ENCODE results near the gene ETV6.

Gene ETV6

DNA sequence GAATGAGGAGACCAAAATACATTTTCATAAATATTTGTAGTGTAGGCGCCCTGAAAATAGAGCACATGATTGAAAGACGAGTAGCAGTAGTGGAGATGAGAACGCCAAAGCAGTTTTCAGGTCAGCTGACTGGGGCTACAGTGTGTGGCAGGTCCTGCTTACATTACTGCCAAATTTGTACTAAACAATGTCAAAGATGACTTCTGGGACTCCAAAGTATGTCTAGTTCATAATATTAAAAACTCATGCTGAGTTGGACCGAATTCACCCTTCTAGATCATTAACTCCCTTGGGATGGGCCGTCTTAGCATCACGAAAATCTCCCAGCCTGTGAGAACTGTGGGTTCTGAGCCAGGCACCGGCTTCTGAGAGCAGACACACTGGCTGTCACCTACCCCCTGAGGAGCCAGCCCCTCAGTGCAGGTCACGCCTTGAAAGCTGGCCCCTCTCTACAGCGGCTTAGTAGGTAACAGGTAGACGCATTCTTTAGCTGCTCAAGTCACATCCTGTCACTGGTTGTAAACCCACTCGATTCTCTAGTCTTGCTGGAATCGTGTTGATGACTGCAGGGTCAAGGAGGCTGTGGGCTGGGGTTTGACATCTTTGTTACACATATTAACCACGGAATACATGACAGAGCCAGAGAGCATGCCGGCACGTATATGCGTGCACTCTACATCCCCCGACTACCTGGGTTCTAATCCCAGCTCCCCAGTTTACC, 210.4 kb downstream of the ETV6 start:
- no peak for DNase-seq

DNA sequence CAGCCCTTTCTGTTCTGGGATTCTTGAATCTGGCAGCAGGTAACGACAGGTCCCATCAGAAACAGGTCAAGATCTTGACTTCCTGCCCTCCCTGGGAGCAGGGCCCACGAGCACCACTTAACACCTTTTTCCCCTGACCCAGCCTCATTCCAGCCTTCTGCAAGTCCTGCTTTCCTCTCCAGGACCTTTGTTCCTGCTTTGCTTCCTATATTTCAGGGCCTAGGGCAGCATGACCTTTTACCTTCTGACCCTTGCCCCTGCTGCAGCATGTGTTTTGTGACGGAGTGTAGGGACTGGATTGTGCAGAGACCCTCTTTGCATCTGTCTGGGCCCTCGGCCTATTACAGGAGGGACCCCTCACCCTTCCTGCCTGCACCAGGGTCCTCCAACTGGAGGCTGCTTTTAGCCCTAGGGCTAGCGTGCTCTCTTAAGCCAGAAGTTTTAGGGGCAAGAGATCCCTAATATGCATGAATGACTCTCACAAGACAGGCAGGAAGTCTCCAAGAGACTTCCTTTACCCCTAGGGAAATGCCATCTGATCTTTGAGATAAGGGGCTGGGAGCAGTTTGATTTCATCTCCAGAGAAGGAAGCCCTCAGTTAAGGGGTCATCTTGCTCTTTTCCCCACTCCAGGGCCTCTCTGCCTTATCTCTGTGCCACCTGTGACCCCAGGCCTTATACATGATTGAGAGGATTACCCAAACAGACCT, 211.8 kb downstream of the ETV6 start:
- DNase-seq: no peak

DNA sequence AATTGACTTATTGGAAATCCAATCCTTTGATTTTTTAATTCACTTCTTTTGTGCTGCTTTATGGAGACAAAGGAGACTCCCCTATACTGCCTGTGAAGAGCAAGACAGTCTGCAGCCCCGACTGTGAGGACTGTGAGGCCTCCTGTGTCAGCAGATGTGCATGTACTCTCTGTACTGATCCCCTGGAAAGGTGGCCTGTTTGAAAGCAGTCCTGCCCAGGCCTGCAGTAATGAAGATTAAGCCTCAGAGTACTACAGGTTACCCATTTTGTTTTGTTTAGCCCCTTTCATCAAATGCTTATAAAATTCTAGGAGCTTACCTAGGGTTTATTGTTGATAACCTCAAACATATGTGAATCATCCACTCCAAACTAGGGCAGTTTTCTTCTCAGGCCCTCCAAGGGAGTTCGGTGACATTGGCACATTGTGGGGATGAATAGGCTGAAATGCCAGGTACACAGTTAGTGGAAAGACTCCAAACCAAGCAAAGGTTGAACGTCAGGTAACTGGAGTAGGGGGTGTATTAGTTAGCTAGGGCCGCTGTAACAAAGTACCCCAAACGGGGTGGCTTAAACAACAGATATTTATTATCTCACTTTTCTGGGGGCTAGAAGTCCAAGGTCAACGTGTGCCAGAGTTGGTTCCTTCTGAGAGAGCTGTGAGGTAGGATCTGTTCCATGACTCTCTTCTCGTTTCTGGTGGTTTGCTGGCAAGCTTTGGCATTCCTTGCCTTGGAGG, 212.6 kb downstream of the ETV6 start:
- no peak for DNase-seq

DNA sequence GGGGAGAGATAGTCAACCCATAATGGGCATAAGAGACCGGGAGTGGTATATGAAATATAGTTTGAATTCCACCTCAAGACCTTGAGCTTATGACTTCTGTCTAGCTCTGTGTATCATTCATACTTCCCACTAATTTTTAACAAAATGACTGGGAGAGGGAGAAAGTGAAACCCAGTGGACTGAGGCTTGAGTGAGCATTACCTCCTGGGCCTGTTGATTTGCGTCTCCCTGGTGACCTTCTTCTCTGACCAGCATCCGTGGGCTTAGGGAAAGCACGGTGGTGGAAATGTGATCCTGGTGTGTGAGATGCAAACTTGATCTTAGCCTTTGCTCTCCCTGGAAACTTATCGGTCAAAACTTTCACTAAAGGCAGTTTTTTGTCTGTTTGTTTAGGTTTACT, 213.3 kb downstream of the ETV6 start:
- DNase-seq: no peak

DNA sequence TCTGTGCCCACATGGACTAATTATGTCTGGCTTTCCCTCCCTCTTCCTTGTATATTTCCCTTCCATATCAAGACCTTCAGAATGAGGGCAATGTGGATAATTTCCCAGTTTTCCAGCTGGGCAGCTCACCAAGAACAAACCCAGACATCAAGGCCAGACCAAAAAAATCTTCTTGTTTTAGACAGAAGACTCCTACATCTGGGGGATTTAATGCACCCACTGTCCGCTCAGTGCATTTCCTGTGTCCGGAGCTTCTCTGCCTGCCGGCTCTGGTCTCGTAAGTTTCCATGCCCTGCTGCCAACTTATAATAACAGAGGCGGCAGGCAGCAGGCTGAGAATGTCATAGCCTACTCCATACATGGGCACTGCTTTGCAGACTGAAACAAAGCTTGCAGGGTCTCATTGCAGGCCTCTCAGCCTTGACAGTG, 214.0 kb downstream of the ETV6 start:
- no peak for DNase-seq

DNA sequence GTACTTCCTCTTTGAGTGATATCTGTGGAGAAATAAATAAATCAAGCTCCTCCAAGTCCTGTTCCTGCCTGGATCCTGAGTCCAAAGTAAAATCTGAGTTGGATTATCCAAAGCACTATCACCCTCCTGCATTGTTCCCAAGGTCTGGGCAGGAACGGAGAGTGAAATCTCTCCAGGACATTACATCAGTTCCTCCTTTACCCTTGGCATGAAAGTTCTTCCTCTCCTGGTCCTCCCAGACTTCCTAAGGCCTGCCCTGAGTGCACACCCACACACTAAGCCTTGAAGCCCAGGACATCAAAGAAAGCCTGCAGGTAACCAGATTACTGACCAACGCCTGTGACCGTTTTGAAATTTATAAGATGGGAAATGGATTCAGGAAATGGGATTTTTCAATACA, 214.5 kb downstream of the ETV6 start:
- DNase-seq: no peak

DNA sequence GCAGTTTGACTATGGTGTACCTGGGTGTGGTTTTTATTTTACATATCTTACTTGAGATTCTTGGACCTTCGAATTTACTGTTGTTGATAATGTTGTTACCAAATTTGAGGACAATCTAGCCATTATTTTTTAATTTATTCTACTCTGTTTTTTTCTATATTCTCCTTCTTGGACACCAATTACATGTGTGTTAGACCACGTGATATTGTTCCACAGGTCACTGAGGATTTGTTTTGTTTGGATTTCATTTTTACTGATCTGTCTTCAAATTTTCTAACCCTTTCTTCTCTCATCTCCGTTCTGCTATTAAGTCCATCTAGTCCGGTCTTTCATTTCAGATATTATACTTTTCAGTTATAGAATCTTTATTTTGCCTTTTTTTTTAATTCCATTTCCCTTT, 216.3 kb downstream of the ETV6 start:
- DNase-seq: no peak

DNA sequence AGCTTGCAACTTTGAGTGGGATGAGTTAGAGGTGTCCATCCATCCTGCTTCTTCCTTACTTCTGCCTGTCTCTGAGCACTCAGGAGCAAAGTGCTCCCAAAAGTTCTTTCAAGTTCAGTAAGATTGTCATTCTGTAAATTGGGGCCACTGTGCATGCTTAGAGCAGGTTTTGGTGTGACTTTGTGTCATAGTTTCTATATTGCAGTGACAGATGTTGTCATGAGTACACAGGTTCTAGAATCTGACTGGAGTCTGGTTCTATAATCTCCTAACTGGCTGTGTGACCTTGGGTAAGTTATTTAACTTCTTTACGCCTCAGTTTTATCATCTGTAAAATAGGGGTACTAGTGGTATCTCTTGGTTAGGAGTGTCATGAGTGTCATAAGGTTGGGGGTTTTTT, 218.6 kb downstream of the ETV6 start:
- DNase-seq: no peak

DNA sequence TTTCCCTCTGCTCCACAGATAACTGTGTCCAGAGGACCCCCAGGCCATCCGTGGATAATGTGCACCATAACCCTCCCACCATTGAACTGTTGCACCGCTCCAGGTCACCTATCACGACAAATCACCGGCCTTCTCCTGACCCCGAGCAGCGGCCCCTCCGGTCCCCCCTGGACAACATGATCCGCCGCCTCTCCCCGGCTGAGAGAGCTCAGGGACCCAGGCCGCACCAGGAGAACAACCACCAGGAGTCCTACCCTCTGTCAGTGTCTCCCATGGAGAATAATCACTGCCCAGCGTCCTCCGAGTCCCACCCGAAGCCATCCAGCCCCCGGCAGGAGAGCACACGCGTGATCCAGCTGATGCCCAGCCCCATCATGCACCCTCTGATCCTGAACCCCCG, 219.9 kb downstream of the ETV6 start:
- no peak for DNase-seq

DNA sequence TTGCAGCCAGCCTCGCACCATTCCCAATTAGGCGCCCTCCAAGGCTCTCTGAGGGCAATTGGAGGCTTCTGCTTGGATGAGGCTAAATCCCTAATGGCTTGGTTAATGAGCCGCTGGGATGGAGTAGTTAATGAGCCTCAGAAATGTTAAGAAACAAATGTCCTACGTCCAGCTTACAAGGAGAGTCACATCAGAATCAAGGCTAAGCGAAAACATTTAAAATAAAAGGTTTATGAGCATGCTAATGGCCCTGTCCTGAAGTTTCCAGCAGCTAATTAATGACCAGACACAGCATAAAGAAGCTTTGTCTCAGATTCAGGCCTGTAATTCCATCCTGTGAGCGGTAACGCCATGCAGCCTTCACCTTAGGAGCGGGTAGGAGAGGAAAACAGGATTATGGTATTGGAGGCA, 220.6 kb downstream of the ETV6 start:
- no peak for DNase-seq

DNA sequence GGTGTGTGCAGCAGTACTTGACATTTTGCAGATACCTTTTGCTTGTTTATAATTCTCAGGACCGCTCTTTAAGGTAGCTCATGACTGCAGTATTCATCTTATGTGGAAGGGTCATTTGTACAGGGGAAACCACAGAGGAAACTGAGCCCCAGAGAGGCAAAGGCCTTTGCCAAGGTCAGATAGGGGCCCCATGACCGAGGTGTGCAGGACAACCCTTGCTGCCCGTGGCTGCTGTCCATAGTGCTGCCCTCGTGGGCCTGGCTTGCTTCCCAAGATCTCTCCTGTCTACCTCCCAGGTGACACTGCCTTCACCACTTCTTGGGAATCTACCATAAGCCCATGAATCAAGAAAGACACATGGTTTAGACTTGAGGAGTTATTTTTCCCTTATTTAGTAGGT, 222.6 kb downstream of the ETV6 start:
- DNase-seq: no peak

DNA sequence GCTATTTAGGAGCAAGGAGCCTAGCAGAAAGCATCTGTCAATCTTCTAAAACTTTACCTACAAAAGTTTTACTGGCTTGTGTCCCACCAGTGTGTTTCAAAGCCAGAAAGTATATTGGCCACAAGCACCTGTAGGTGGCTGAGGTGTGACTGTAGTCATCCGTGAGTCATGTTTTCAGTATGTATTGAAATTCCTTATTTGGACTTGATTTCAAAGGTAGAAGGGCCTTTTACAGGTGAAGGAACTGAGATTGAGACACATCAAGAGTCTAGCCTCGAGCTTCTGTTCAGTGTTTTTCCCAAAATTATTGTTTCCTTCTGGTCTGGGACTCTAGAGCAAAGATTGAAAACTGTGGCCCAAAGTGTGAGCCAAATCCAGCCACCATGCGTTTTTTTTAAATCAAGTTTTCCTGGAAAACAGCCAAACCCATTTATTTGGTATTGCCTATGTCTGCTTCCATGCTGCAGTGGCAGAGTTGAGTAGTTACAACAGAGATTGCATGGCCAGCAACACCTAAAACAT, 226.0 kb downstream of the ETV6 start:
- no peak for DNase-seq

DNA sequence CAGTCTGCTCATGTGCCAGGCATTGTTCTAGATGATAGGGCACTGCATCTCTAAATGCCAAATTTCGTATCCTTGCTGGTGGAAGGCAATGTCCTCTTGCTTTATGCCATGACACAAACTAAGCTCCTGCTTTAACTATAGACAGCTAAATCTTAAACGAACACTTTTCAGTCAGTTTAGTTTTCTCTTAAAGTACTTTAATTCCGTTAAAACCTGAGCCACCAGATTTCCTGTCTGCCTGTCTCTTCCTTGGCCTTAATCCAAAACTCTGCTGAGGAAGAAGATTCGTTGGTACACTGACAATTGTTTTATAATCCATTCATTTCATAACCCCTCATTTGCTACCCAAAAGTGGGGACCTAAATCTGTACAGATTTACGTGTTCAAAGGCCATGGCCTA, 226.8 kb downstream of the ETV6 start:
- no peak for DNase-seq

DNA sequence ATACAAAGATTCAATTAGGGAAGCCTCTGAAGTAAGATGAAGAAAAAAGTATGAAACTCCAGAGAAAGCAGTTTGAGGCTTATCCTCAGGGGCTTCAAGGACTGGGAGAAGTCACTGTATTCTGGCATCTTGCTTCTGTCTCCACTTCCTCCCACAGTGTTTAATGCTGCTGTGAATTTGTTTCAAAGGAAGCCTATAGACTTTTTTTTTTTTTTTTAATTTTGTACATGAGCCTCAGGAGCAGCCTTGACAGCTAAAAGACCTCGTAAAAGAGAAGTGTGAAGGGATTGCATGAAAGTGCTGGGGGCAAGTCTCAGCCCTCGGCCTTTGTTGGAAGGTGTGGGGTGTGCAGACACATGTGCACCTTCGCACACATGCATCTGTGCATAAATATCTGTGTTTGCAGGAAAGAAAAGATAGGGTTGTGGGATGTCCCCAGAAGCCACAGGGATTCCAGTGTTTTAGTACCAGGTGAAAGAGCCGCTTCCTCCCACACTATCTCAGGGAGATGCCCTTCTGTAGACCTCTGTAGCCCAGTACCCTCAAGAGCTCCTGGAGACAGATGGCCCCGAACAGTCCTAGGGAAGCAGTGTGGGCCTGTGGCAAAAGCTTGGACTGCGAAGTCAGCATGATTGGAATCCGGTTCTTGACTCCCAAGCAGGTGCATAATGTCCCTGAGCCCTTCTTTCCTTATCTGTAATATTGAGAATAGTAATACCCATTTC, 227.8 kb downstream of the ETV6 start:
- no peak for DNase-seq

DNA sequence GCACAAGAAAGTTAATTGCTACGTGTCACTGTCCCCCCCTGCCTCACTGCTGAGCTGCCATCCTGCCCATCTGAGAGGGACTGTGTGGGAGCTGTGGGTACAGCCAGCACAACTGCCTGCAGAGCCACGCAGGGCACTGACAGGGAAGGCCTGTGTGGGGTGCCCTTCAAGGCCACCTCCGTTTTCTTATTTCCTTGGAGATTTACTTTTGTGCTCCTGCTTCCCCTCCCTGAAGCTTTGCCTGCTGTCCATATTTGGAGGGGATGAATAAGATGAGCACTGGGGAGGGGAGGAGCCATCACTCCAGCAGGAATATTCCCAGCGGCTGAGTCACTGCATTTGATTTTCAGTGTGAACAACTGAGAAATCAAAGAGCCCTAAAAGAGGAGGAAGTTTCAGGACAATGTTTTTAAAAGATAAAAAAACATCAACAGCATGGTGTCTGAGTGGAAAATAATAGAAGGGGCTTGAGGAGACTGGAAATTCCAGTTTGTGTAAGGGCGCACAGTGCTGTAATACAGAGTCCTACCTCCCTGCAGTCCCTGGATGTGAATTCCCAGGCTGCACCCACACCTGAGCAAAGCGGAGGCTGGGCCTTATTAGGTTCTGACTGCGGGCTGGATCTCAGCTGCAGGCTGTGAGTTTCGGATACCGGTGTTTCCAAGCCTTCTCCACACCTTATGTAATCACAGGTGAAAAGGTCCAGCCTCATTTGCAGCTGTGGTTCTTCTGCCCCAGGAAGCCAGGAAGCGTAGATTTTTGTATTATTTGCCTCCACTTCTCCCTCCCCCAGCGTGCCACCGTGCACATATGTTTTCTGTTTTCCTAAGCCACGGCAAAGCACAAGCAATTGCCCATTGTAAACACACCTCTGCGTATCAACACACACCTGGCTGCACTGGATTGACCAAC, 228.7 kb downstream of the ETV6 start:
- DNase-seq: no peak

DNA sequence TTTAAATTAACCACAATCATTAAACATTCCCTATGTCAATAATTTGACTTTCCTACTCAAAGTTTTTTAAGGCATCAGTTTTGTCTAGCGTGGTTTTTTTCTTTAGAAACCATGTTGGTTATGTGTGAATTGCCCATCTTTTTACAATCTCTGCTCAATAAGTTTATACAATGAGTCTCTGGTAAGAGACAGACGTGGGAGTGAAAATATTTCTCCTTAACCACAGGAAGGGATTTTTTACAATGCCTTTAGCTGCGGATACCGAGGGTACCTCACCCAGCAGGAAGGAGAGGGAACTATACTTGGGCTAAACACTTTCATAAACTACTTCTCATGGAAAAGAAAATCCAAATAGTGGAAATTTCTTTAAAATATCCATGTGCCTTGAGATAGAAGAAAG, 229.8 kb downstream of the ETV6 start:
- DNase-seq: no peak

DNA sequence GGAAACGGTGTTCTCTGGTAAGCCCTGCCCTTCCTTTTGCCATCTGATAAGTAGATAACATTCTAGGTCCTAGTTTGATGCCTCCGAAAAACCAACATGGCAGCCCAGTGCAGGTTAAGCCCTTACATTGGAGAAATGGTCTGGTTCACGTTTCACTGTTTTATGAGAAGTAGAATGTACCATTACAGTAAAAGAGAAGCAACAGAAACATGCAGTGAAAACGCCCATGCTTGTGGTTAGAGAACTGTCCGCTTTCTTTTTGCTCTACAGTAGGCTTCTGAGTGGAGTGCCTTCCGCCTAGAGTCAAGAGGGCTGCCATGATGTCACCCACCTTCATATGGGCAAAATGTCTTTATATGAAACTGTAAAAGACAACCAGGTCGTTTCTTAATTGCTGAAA, 230.9 kb downstream of the ETV6 start:
- no peak for DNase-seq

DNA sequence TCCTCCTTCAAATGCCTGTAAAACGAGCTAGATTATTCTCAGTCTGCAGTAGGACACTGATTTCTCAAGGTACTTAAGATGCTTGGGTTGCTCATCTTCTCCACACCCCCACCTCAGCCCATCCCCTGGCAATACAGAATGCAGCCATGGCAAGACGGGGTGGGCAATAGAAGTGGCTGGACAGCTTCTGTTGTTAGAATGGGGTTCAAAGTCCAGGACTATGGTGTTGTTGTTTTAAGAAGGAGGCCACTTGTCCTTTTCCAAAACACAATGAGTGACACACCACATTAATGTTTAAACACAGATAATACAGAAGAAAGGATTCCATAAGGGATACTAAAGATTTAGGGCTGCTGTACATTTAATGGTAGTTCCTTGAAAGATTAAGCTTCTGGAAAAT, 232.4 kb downstream of the ETV6 start:
- no peak for DNase-seq

DNA sequence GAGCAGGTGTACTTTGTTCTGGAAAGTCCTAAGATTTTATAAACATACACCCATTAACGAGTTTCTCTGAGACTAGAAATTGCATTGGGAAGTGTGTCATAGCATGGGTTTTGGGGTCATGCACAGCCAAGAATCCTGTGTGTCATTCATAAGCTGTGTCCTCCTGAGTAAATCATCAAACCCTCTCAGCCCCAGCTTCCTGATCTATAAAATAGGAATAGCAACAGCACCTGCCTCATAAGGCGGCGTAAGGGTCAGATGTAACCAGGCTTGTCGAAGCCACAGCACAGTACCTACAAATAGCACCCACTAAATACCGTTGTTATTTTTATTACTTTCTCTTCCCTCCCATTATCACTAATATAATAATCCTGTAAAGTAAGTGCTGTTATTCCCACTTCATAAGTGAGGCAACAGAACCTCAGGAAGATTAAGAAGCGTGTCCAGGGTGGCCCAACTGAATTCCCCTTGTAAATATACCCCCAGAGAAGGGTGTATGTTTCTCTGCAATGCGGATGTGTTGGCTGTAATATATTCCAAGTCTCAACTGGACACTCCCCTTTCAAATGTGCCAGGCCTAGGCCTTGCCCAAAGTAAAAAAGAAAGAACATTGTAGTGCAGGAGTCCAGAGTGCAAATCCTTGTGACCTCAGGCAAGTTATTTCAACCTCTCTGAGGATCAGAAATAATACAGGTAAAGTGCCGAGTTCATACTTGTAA, 233.0 kb downstream of the ETV6 start:
- DNase-seq: no peak

DNA sequence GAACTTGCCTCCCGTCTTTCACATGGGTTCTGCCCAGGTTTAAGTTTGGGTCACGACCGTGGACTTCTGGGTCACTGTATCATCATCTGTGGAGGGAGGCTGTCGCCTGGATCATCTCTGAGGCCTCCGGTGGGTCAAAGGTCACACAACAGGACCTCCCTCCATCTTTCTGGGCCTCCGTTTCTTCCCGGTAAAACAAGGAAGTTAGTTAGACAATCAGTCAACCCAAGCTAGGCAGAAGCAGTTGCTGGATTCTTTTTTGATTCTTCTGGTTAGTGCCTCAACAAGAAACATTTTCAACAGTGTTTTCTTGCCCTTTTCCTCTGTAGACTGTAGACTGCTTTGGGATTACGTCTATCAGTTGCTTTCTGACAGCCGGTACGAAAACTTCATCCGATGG, 234.6 kb downstream of the ETV6 start:
- DNase-seq: no peak

DNA sequence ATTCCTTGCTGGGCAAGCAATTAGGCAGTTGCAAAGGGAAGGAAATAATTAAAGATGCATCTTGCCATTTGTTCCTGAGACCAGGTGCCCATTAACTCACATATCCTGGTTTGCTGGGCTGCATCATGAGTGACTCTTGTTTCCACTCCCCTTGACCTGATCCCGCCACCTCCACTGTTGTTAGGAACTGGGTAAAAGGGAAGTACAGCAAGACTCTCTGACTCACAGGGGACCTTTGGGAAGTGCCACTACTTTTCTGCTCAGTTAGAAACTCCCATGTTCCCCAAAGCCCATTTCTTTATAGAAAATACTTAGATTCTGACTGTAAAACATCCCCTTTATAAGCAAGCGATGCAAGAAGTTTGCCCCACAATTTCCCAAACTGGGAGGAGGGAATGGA, 235.2 kb downstream of the ETV6 start:
- no peak for DNase-seq
